OCI-LY3 (cell line): ENCODE results near the gene MRPL32.

ENCODE experiments used
- EZH2phosphoT487 ChIP-seq: fragments of 200-600 bp; shearing (Covaris generic); IDR thresholded peaks from 2 replicates; pipeline ENCODE4 v1.6.1; 2018; ENCODE audit warnings: antibody characterized with exemption, mixed run types, low read depth
- TF ChIP-seq, protein P1 (sequence below): fragments of 200-600, 300-600 bp; sonication (generic); IDR thresholded peaks from 2 replicates; pipeline ENCODE4 v1.5.1; 2014; ENCODE audit warnings: antibody characterized with exemption, low read length, low read depth

DNA sequence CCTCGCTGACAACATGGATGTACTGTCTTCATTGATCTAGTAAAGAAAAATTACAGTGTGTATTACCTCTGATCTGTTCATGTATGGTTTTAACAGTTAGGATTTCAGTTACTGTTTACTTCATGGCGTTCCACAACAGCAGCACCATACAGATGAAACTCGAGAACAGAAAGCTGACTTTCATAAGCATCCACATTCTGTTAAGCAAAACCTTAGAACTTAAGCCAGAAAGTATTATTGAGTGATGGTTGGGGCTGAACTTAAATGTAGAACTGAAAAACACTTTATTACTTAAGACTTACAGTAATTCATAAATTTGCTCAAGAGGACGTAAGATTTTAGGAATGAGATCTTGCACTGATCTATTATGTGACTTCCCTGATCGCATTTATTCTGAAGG, 3.7 kb downstream of the MRPL32 start:
- TF ChIP-seq, protein P1, sequence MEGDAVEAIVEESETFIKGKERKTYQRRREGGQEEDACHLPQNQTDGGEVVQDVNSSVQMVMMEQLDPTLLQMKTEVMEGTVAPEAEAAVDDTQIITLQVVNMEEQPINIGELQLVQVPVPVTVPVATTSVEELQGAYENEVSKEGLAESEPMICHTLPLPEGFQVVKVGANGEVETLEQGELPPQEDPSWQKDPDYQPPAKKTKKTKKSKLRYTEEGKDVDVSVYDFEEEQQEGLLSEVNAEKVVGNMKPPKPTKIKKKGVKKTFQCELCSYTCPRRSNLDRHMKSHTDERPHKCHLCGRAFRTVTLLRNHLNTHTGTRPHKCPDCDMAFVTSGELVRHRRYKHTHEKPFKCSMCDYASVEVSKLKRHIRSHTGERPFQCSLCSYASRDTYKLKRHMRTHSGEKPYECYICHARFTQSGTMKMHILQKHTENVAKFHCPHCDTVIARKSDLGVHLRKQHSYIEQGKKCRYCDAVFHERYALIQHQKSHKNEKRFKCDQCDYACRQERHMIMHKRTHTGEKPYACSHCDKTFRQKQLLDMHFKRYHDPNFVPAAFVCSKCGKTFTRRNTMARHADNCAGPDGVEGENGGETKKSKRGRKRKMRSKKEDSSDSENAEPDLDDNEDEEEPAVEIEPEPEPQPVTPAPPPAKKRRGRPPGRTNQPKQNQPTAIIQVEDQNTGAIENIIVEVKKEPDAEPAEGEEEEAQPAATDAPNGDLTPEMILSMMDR, result no peak
- TF ChIP-seq EZH2phosphoT487, result no peak
